NCI-H1092 treated with DMSO at 0.1 percent for 48 hours (cell line): ENCODE data around the gene SFMBT2.
"Not testable (repeated sequence)": the region's sequence is repeated elsewhere in the genome, so short reads cannot be mapped to it uniquely, and the experiment has no call there.

Source experiments
- DNase-seq: peaks from one replicate; lab custom pipeline; 2025; lab: John Stamatoyannopoulos, UW

SFMBT2 gene

DNA sequence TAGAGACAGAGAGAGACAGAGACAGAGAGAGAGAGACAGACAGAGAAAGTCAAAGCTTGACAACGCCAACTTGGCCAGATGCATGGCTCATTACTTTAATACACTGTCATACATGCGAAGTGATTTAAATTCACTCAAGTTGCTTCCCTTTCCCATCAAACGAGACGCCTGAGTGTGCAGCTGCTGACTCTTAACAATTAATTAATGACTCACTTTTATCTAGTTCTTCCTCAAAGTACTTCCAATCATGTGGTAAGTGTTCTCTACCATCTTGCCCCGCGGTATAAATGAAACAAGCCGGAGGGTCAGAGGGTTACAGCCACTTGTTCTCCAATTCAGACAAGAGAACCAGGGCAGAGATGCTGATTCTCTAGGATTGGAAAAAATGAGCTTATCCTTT is 90.8 kb downstream of the SFMBT2 start:
- DNase-seq: no peak

DNA sequence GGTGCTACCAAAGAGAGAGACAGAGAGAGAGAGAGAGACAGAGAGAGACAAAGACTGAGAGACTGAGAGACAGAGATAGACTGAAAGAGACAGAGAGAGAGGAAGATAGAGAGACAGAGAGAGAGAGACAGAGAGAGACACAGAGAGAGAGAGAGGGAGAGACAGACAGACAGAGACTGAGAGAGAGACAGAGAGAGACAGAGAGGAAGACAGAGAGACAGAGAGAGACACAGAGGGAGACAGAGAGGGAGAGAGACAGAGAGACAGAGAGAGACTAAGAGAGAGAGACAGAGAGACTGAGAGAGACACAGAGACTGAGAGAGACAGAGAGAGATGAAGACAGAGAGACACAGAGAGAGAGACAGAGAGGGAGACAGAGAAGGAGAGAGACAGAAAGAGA is 91.2 kb downstream of the SFMBT2 start:
- DNase-seq: no peak

DNA sequence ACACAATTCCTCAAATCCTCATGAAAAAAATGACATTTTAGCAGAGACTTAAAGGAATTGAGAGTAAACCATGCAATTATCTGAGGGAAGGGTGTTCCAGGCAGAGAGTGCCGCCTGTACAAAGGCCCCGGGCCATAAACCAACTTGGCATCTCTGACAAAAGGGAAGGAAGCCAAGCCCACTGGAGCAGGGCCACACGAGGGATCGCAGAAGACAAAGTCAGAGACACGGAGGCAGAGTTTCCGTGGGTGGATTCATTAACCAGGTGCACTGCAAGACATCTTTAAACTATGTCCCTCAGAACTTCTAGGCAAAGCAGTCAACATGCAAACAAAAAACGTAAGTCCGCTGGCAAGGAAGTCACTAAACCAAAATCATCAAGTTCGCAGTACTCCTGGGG is 92.0 kb downstream of the SFMBT2 start:
- no peak for DNase-seq

DNA sequence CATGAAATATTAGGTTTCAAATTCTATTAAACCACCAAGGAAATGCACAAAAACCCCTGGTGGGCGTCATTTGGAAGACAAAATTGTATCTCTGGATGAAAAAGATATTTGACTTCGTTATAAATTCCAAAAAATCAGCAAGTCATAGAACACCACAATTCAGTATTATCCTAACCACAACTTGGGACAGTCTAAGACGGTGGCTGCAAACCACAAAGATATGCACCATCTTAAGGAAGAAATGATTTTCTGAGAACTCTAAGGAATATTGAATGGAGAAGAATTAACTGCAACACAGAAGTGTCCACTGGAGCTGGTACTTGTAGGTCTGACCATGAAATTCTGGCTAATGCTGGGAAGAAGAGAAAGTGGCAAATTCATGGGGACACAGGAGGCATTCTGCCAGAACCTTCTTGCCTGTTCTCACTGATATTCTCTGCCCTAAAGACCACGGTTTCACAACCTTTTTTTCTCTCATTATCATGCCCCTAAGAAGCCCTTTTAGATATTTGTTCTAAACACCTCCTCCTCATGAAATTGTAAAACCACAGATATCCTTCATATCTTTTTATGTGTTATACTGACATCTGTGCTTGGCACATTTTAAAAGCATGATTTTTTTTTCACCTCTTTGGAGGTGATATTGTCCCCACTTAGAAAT is 92.9 kb downstream of the SFMBT2 start:
- no peak for DNase-seq

DNA sequence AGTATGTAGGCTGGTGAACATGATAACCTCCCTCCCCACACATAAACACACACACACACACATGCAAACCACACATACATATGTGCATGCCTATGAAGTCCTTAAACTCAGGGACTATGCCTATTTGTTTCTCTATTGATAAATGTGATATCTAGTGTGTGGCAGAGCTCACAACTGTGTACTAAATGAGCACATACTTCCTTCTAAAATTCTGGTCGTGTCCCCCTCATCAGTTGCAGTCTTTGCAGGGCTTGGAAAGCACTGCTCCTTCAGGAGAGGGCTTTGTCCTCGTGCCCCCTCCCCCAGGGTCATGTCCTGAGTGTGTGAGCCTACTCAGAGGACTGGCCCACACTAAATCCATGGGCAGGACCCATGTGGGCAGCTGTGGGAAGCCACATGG is 94.0 kb downstream of the SFMBT2 start:
- DNase-seq: no peak

DNA sequence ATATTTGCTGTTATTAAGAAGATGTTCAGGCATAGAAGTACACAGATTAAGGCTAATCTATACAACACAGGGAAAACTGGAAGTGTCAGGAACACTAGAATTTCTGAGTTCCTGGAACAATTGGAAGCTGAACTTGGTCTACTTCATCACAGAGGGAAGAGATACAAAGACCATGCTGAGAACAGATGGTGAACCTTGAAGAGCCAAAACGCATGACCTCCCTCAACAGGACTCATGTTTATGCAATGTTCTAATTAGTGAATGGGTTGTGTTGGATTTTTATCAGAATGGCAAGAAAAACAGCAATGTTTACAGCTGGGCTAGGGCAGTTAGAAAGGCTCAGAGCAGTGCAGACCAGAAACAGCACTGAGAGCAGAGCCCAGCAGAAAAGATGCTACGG is 94.9 kb downstream of the SFMBT2 start:
- DNase-seq: no peak

DNA sequence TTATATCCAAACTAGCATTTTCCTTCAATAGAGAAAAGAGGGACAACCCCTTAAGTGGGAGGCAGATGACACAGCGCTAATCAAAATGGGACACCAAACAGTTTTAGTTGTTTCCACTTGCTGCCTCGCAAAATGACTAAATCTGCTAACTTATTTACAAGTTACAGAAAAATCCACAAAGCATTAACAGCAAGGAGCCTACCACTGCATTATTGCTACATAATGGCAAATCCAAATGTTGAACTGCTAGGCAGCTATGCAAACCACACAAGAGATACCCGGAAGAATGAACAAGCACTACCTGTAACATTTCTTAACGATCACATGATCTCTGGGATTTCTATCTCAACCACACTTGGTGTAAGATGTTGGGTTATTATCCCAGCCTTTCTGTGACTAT is 96.7 kb downstream of the SFMBT2 start:
- no peak for DNase-seq

DNA sequence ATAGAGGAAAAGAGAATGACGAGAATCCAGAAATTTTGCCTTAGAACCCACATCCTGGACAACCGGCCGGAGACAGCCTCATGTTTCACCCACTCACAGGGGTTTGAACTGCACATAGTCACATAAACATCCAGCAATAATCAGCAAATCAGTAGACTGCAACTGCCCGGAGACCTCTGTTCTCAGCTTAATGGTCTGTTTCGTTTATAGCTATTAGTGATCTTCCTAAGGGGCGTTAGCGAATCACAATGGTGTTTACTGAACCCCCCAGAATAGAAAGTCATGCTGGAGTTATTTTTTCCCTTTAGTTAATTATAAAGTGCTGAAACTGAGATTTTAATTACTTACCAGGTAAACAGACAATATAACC is 98.4 kb downstream of the SFMBT2 start:
- no peak for DNase-seq

DNA sequence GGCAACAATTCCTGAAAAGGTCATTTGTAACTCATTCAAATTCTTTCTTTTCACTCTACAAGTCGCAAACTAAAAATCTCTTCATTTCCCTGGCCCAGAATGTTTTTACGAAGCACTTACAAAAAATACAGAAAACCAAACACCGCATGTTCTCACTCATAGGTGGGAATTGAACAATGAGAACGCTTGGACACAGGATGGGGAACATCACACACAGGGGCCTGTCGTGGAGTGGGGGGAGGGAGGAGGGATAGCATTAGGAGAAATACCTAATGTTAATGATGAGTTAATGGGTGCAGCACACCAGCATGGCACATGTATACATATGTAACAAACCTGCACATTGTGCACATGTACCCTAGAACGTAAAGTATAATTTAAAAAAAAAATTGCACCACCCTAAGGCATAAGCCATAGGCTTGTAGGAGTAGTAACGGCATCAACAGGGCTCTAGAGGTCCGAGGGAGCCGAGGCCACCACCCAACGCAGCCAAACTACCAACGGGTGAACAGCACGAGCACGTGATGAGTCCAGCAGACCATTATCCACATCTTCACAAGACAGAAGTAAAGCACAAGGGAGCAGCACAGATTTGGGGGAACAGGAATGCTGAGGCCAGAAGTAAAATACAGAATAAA is 98.9 kb downstream of the SFMBT2 start:
- DNase-seq: not testable (repeated sequence)

DNA sequence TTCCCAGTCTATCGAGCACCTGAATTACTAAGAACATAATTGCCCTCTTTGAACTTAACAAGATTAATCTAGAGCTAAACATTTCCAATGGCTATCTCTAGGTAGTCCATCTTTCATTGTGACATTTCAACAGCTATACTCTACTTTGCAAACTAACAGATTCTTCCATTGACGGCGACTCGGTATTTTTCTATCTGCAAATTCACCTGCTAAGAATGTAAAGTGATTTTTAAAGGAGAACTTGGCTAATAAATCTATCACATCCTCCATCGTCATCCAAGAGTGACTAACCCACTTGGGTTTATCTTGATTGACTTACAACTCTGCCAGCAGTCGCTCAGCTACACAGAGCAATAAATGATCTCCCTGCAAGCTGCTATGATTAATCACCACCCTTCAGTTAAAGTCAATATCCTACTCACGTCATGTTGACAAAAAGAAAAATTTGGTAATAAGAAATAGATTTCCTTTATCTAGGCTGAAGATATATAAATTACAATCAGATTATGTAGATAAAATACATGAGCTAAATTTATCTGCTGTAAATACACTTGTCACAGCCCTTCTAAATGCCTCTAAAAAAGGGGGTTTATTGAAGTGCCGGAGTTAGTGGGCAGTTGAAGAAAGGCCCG is 99.5 kb downstream of the SFMBT2 start:
- no peak for DNase-seq

DNA sequence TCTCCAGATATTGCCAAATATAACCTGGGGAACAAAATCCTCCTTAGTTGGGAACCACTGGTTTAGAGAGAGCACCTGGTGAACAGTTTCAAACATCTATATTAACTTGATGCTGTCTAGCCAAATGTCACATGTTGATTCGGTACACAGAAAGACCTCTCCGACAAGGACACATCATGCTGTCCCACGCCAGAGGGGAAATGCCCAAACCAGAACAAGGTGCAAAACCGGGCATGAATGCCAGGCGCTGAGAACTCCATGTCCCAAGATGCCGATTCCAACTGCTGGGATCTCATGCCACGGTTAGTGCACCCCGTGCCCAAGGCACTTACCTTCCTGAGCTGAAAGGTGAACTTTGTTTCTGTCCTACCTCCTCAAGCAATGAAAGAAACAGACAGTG is 100.8 kb downstream of the SFMBT2 start:
- DNase-seq: no peak

DNA sequence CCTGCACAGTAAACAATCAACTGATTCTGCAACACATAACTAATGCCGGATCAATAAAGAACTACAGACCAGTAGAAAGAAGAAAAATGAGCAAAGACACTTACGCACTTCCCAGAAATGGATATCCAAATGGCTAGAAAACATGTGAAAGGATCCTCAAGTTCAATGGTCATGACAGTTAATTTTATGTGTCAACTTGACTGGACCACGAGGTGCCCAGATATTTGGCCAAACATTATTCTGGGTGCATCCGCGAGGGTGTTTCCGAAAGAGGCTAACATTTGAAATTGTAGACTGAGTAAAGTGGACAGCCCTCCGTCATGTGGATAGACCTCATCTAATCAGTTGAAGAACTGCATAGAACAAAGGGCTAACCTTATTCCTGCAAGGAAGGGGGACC is 102.0 kb downstream of the SFMBT2 start:
- no peak for DNase-seq

DNA sequence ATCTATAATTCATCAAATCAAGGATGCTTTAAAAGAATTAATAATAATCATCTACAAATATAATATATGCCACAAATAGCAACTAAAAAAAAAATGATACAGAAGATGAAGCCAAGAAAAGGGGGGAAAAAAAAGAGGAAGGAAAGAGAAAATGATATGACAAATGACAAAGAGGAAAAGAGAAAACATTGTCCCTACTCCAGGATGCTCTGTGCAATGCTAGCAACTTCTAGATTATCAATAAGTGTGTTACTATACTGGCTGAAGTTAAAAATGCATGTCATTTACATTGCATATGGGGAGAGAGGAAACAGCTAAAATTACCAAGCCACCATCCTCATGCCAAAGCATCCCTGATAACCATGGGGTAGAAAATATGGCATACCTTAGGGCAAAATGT is 104.2 kb downstream of the SFMBT2 start:
- no peak for DNase-seq

DNA sequence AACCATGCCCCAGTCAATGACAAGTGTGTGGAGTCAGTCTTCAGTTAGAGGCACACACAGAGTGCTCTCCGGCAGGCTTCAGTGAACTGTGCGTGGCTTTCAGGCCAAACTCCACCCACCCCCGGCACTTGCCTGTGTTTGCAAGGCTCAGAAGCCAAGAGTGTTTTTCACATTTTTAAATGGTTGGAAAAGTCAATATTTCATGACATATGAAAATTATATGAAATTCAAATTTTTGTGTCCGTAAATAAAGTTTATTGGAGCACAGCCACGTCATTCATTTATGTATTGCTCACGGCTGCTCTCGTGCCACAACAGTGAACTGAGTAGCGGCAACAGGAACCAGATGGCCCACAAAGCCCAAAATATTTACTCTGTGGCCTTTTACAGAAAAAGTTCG is 104.7 kb downstream of the SFMBT2 start:
- no peak for DNase-seq

DNA sequence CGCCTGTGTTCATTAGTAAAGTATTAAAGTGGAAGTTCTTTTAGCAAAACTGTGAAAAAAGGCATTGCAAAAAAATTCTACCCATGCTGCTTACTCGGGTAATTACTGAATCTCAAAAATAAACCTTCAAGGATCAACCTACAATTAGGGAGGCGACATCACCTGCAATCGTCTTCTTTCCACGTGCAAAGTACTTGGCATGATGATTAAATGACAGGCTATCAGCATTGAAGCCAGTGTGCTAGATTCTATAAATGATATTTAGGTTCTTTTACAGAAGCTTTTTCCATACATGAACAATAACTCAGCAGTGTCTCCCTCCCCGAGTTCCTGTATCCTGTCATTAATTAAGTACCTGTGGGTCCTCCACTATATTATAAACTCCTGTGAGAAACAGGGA is 105.8 kb downstream of the SFMBT2 start:
- no peak for DNase-seq

DNA sequence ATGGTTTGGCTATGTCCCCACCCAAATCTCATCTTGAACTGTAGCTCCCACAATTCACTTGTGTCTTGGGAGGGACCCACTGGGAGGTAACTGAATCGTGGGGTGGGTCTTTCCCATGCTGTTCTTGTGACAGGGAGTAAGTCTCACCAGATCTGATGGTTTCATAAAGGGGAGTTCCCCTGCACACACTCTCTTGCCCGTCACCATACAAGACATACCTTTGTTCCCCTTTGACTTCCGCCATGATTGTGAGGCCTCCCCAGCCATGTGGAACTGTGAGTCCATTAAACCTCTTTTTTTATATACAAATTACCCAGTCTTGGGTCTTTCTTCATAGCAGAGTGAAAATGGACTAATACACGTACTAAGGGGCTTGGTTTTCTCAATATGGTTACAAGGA is 106.7 kb downstream of the SFMBT2 start:
- DNase-seq: no peak

DNA sequence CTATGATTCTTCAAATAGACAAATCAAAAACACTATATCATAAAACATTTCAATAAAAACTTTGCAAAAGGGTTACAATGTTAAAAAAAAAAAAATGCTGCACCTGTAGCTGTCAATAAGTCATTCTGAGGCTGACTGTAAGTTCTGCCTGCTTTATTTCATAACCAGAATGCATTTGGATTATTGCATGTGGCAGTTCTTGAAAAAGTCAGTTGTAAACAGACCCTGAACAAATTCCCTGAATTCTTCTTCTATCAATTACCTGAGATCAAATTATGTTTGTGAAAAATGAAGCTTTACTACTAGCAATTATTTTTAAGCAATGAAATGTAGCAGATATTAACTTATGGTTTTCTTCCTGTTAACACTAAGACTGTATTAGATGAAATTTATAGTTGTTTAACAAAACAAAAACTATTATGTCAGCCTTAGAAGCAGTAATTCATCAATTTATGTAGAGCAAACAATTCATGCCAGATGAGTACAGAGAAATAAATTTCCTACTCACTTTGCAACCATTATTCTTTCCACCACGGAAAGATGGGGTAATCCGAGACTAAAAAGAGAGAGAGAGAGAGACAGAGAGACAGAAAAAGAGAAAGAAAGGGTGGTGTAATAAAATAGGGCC is 107.8 kb downstream of the SFMBT2 start:
- no peak for DNase-seq

DNA sequence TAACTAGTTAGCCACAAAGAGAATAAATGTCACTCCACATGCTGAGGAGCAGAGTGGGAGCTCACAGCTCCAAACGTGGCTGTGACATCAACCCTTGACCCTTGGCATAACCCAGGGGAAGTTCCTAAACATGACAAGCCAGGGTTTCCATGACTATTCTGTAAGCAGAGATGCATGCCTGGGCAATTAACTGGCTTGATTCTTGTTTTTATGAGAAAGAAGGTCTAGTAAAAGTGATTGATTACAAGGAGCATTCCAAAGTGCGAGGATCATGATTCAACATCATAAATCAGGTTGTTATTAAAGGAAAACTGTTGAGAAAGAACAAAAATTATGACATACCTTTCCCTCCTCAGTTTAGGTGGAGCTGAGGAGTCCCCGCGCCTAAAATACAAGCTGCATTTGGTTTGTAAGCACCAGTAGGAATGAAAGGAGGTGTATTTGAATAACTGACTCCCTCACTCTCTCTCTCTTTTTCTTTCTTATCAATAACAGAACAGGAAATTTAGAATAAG is 108.4 kb downstream of the SFMBT2 start:
- no peak for DNase-seq

DNA sequence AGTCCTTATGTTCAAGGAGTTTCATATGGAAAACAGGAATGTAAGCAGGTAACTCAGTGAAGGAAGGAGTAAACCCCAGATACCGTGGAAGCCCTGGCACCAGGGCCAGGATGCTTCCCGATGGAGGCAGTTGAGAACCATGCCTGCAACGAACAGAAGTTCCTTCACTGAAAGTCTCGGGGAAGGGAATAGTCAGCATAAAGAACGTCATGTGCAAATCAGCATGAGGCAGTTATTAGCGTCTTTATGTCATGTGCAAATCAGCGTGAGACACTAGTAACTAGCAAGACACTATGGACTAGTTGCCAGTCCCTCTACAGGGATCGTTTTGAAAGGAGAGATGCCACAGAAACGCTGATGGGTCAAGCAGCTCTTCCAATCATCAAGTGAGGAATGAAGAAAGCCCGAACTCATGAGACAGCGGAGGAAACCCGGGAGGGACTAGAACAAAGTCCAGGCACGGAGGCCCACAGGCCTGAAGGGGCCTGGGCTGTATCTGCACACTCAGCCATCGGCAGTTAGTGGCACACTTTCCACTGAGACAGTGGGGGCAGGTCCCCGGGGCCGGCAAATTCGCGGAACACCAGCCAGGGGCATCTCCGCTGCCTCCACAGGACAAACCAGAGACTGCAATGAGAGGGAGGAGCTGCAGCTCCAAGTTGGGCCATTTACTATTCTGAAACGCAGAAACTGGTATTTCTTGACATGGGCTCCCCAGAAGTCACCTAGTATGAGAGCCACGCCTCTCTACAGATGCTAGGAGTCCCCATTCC is 109.6 kb downstream of the SFMBT2 start:
- DNase-seq: no peak

DNA sequence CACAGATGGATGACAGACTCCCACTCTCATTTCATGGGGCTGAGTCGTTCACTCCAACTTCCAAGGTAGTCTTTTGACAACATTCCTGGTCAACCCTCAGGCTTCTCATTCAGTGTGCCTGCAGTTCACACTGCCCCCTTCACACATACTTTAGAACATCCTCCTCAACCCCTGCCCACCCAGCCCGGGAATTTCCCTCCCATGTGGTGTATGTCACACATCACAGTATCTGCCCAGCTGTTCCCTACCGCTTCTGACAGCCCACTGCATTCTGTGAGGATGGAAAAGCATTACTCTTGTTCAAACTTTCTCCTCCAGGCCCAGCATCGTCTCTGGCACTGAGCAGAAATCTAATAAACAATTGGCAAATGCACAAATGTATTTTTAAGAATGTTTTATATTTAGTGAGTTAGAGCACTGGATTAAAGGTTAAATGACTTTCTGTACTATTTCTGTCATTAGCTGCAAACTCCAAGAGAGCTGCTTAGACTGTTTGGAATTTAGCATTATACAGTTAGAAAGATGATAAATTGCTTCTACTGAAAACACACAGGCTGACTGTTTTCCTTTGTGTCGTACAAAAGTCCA is 110.4 kb downstream of the SFMBT2 start:
- DNase-seq: no peak

DNA sequence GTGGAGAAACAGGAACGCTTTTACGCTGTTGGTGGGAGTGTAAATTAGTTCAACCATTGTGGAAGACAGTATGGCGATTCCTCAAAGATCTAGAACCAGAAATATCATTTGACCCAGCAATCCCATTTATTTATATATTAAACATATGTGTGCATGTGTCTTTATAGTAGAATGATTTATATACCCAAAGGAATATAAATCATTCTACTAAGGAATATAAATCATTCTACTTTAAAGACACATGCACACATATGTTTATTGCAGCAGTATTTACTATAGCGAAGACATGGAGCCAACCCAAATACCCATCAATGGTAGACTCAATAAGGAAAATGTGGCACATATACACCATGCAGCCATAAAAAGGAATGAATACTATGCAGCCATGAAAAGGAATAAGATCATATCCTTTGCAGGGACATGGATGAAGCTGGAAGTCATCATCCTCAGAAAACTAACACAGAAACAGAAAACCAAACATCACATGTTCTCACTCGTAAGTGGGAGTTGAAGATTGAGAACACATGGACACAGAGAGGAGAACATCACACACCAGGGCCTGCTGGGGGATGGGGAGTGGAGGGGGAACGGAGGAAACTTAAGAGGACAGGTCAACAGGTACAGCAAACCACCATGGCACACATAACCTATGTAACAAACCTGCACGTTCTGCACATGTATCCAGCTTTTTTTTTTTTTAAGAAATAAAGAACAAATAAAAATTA is 111.1 kb downstream of the SFMBT2 start:
- DNase-seq: not testable (repeated sequence)
